ENCODE results near the gene ATRIP. TPM values are rescaled to one million over a fixed set of nuclear protein-coding genes. Genes with fewer than 3 reads are reported as not detected.

Gene ATRIP
- polyA plus RNA-seq, 1 of the 3 experiments (the other 2 are of a cell fraction): 5.6 TPM

- POLR2A ChIA-PET: interaction anchor here (0.9 kb wide), 1 partner anchor 24 kb away, joined by 3 read pairs; the partner anchor contains the start of gene ATRIP
- no peak overlapping the region for H2AFZ ChIP-seq (ENCODE audit: low read depth)
- no peak overlapping the region for H3K4me2 ChIP-seq
- no peaks in the 10 kb centered on the region for H3K27me3 ChIP-seq (ENCODE audit: insufficient read depth)
- no peak overlapping the region for H3K9ac ChIP-seq
- H4K20me1 ChIP-seq (ENCODE audit: insufficient read depth): no peaks in the 10 kb centered on the region
- H3K4me1 ChIP-seq (ENCODE audit: control insufficient read depth in 1 of 2, insufficient read depth in 2 of 2, low read depth in 1 of 2, low read length in 1 of 2): peaks cover 0 to 45% of the 10 kb centered on the region in 2 experiments; a peak in 2 of 4 replicates
- no peak for DNase-seq
- H3K4me3 ChIP-seq (ENCODE audit: low read depth in 2 of 2, low read length in 1 of 2): no peak overlapping the region
- no peaks in the 10 kb centered on the region for H3F3A ChIP-seq (replicated peaks; ENCODE audit: insufficient read depth)
- H3K79me2 ChIP-seq (ENCODE audit: insufficient read depth): peaks cover 44% of the 10 kb centered on the region; the same call in 1 of the 2 replicates
- no peak overlapping the region; a peak in 1 of 4 replicates for H3K27ac ChIP-seq (ENCODE audit: low read depth in 2 of 2, low read length in 1 of 2)
- CTCF ChIA-PET: interaction anchor here (1.0 to 14.1 kb wide), 7 partner anchors 12 to 190 kb away, joined by 3 to 156 read pairs (median 3); no protein-coding TSS in a partner anchor
- H3K36me3 ChIP-seq (replicated peaks in 1 of 2; ENCODE audit: control insufficient read depth in 1 of 2, insufficient read depth in 2 of 2, low read length in 1 of 2): peaks cover 0 to 24% of the 10 kb centered on the region in 2 experiments
- no peaks in the 10 kb centered on the region for H3K9me2 ChIP-seq
- WGBS (ENCODE audit: low lambda C conversion rate): 80% methylated on average over 2 of the region's 3 CpGs
- TF ChIP-seq JUND (IDR thresholded peaks at IDR 0.05): no peak
- TF ChIP-seq, protein P1, sequence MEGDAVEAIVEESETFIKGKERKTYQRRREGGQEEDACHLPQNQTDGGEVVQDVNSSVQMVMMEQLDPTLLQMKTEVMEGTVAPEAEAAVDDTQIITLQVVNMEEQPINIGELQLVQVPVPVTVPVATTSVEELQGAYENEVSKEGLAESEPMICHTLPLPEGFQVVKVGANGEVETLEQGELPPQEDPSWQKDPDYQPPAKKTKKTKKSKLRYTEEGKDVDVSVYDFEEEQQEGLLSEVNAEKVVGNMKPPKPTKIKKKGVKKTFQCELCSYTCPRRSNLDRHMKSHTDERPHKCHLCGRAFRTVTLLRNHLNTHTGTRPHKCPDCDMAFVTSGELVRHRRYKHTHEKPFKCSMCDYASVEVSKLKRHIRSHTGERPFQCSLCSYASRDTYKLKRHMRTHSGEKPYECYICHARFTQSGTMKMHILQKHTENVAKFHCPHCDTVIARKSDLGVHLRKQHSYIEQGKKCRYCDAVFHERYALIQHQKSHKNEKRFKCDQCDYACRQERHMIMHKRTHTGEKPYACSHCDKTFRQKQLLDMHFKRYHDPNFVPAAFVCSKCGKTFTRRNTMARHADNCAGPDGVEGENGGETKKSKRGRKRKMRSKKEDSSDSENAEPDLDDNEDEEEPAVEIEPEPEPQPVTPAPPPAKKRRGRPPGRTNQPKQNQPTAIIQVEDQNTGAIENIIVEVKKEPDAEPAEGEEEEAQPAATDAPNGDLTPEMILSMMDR (IDR thresholded peaks at IDR 0.05): 0 out of 2 replicates have a peak, but pooled peaks have one; percentile 13
- H3K9me3 ChIP-seq: no peaks in the 10 kb centered on the region
Observed at GRCh38 chr3:48422272-48422671, 24.3 kb upstream of the ATRIP start.

DNA sequence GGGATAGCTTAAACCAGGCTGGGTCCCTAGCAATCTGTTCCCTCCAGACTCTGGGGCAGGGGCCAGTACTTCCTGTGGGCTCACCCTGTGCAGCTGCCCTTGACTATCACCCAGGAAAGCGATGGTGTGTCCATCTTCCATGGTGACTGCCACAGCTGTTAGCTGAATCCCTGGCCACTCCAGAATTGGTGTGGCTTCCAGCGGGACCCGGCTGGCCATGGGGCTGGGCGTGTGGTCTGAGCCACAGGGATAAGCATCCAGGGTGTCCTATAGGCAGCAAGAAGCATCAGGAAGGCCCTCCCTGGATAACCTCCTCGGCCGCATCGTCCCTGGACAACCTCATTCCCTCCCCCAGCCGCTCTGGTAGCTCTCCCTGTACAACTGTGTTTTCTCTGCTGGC lies 23.9 kb upstream of the ATRIP start:
- whole genome bisulfite sequencing (ENCODE audit: low lambda C conversion rate): 96% methylated on average over 4 of the region's 8 CpGs
- Histone ChIP-seq H3K9ac (no peak overlapping the region), H3K4me2 (no peak overlapping the region), H3K36me3 (replicated peaks in 1 of 2; ENCODE audit: control insufficient read depth in 1 of 2, insufficient read depth in 2 of 2, low read length in 1 of 2) (peaks cover 0 to 21% of the 10 kb centered on the region in 2 experiments), H3K9me2 (no peaks in the 10 kb centered on the region), H3F3A (replicated peaks; ENCODE audit: insufficient read depth) (no peaks in the 10 kb centered on the region), H3K27me3 (ENCODE audit: insufficient read depth) (no peaks in the 10 kb centered on the region), H2AFZ (ENCODE audit: low read depth) (no peak overlapping the region), H3K4me3 (ENCODE audit: low read depth in 2 of 2, low read length in 1 of 2) (no peak overlapping the region), H3K9me3 (no peaks in the 10 kb centered on the region), H4K20me1 (ENCODE audit: insufficient read depth) (no peaks in the 10 kb centered on the region), H3K4me1 (ENCODE audit: control insufficient read depth in 1 of 2, insufficient read depth in 2 of 2, low read depth in 1 of 2, low read length in 1 of 2) (peaks cover 4 to 49% of the 10 kb centered on the region in 2 experiments; a peak in 2 of 4 replicates), H3K79me2 (ENCODE audit: insufficient read depth) (peaks cover 48% of the 10 kb centered on the region), H3K27ac (ENCODE audit: low read depth in 2 of 2, low read length in 1 of 2) (no peak overlapping the region; a peak in 1 of 4 replicates)
- TF ChIP-seq TAF1 (IDR thresholded peaks at IDR 0.05; ENCODE audit: borderline replicate concordance, low read depth, low read length): no peak
- no peak for TF ChIP-seq GATA2 (CRISPR knock-in tag; IDR thresholded peaks at IDR 0.05)
- TF ChIP-seq RAD21 (IDR thresholded peaks at IDR 0.05; ENCODE audit: low read length): no peak
- no peak for TF ChIP-seq PBX3 (IDR thresholded peaks at IDR 0.05)
- TF ChIP-seq EP300 (IDR thresholded peaks at IDR 0.05; ENCODE audit: borderline replicate concordance in 1 of 2, low read depth in 1 of 2, low read length in 1 of 2): no peak
- TF ChIP-seq NRF1 (IDR thresholded peaks at IDR 0.05; ENCODE audit: low read depth, low read length): no peak
- TF ChIP-seq FOSL2 (IDR thresholded peaks at IDR 0.05; ENCODE audit: borderline replicate concordance, low read depth): no peak
- TF ChIP-seq, protein P2, sequence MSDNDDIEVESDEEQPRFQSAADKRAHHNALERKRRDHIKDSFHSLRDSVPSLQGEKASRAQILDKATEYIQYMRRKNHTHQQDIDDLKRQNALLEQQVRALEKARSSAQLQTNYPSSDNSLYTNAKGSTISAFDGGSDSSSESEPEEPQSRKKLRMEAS (IDR thresholded peaks at IDR 0.05; ENCODE audit: low read depth): no peak
- TF ChIP-seq NFIC (IDR thresholded peaks at IDR 0.05; ENCODE audit: borderline replicate concordance): no peak
- ChIA-PET CTCF (interaction anchor here (1.0 to 14.1 kb wide), 7 partner anchors 12 to 190 kb away, joined by 3 to 156 read pairs (median 3); no protein-coding TSS in a partner anchor), POLR2A (interaction anchor here (0.9 kb wide), 1 partner anchor 24 kb away, joined by 3 read pairs; the partner anchor contains the start of gene ATRIP)
- DNase-seq: no peak
